Fibroblast of pulmonary artery (primary cell): Measurements from ENCODE around the gene ASIC2.

Experiments used
- DNase-seq: peaks from one replicate; pipeline ENCODE4 v3.0.0-alpha.2; 2010; ENCODE audit warnings: low read depth
- H3K4me3 ChIP-seq: replicated peaks from 2 replicates; pipeline ENCODE4 v1.5.1; 2011; ENCODE audit warnings: low read depth, mild to moderate bottlenecking, control low read depth, low read length, moderate library complexity
- CTCF ChIP-seq: IDR thresholded peaks from 2 replicates; pipeline ENCODE4 v1.5.1; 2011; ENCODE audit warnings: mild to moderate bottlenecking, control low read depth, low read length, inconsistent platforms; ENCODE audit errors: missing control alignments

Gene ASIC2

GRCh38 chr17:33228548-33228947, 64.5 kb downstream of the ASIC2 start:
- DNase-seq, result no peak
- H3K4me3 ChIP-seq, result no peak overlapping the region
- TF ChIP-seq CTCF, result no peak

- DNase-seq, result no peak
- no peak overlapping the region for H3K4me3 ChIP-seq
- no peak for TF ChIP-seq CTCF
These were observed 65.2 kb downstream of the ASIC2 start for GRCh38 chr17:33227911-33228310.

DNA sequence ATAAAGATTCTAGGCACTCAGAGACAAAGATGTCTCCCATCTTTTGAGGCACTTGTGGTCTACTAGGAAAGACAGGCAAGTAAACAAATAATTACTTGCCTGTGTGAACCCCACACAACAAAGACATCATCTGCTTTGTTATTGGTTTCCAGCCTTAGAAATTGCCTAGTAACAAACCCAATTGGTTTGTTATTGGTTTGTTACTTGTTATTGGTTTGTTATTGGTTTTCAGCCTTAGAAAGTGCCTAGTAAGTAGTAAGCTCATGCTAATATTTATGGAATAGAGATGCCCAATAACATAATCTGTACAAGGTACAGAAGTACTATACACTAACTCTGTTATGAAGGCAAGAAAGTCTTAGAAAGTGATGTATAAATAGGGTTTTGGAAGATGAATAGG, 67.1 kb downstream of the ASIC2 start:
- no peak for TF ChIP-seq CTCF
- no peak for DNase-seq
- no peak overlapping the region for H3K4me3 ChIP-seq

GRCh38 chr17:33225509-33225908, 67.6 kb downstream of the ASIC2 start:
- TF ChIP-seq CTCF, result no peak
- no peak for DNase-seq

DNA sequence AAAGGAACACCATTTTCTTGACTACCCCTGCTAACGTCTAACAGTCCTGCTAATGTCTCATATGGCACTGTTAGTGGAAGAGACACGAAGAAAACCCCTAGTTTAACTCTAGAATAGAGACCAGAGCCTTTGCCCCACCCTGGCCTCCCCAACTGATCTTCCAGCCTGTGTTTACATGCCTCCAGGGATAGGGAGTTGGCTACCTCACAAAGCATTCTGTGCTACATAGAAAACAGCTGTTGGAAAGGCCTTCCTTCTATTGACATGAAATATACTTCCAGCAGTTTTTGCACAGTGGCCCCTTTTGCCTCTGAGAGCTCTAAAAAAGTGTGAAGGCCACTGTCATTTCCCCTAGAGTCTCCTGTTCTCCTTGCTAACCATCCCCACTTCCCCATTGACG, 73.1 kb downstream of the ASIC2 start:
- DNase-seq, result no peak

More at GRCh38 chr17:33225509-33225908, 67.6 kb downstream of the ASIC2 start:
- no peak overlapping the region for H3K4me3 ChIP-seq

GRCh38 chr17:33218698-33219601, 74.1 kb downstream of the ASIC2 start:
- H3K4me3 ChIP-seq, result no peak overlapping the region
- no peak for TF ChIP-seq CTCF
- no peak for DNase-seq

More for the DNA sequence above, 73.1 kb downstream of the ASIC2 start:
- TF ChIP-seq CTCF, result no peak
- no peak overlapping the region for H3K4me3 ChIP-seq

- H3K4me3 ChIP-seq, result no peak overlapping the region
- no peak for TF ChIP-seq CTCF
- no peak for DNase-seq
These were observed 75.2 kb downstream of the ASIC2 start for GRCh38 chr17:33217891-33218290.
